Erythroblast (primary cell): ENCODE measurements around the gene ANKRD2.

Experiments used
- GATA1 ChIP-seq: IDR thresholded peaks from 2 replicates; pipeline ENCODE4 v1.6.1; 2011; ENCODE audit warnings: low read depth, mild to moderate bottlenecking, control low read depth, low read length, moderate library complexity
- POLR2A ChIP-seq: IDR thresholded peaks from 2 replicates; pipeline ENCODE4 v1.6.1; 2011; ENCODE audit warnings: mild to moderate bottlenecking, low read length

GRCh38 chr10:97631098-97631497, 58.5 kb downstream of the ANKRD2 start:
- no peak for TF ChIP-seq POLR2A
- no peak for TF ChIP-seq GATA1
